GM12873 (cell line): ENCODE results near the gene WIF1.

Experiments
- TF ChIP-seq, protein P1 (sequence below): IDR thresholded peaks from 2 replicates; pipeline ENCODE4 v1.5.1; 2012; ENCODE audit warnings: low read depth, mild to moderate bottlenecking, moderate library complexity, low read length, control low read depth; ENCODE audit not compliant: insufficient read depth; ENCODE audit errors: missing control alignments

WIF1 gene

DNA sequence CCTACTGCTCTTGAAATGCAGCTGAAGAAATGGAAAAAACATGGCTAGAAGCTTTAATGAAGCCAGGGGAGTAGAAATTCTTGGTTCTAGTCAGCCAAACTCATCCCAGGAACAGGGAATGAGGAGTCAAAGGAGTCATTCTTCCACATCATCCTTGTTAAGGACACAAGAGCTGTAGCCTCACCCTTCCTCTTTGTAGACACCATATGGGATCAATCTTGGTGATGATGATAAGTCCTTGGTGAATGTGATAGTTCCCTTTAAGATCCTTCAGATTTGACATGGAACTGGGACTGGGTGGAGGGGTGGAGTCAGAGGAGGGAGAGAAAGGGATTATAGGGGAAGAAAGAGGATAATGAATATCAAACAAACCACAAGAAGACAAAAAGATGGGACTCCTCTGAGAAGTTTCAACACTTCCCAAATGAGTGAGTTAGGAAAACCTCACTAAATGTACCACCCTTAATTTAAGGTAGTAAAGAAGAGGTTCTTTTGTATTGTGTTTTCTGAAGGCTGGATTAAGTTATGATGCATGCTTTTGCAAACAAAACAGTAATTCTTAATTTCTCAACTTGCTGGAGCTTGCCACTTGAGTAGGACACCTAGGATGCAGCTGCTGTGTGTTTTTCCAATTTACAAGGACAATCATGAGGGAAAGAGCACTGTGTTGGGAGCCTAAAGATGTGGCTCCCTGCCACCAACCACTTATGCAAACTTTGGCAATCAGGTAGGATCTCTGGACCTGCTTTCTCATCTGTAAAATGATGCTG is 104.0 kb downstream of the WIF1 start:
- TF ChIP-seq, protein P1, sequence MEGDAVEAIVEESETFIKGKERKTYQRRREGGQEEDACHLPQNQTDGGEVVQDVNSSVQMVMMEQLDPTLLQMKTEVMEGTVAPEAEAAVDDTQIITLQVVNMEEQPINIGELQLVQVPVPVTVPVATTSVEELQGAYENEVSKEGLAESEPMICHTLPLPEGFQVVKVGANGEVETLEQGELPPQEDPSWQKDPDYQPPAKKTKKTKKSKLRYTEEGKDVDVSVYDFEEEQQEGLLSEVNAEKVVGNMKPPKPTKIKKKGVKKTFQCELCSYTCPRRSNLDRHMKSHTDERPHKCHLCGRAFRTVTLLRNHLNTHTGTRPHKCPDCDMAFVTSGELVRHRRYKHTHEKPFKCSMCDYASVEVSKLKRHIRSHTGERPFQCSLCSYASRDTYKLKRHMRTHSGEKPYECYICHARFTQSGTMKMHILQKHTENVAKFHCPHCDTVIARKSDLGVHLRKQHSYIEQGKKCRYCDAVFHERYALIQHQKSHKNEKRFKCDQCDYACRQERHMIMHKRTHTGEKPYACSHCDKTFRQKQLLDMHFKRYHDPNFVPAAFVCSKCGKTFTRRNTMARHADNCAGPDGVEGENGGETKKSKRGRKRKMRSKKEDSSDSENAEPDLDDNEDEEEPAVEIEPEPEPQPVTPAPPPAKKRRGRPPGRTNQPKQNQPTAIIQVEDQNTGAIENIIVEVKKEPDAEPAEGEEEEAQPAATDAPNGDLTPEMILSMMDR, result no peak

DNA sequence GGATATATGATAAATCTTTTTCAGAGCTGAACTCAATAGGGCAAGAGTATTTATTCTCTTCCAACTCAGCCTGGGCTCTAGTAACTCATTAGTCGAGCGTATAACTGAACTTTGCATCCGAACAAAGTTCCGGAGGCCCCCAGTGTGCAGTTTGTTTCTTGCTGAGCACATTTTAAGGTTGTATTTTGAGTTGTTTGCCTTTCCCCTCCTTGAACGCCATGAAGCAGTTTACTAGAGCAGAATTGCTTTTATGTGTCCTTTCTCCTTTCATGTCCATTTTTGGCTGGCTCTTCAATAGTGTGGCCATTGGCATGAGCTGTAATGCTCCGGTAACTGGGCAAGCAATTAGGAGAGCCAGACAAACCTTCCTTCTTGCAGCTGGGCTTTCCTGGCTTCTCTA is 105.3 kb downstream of the WIF1 start:
- TF ChIP-seq, protein P1, result no peak

DNA sequence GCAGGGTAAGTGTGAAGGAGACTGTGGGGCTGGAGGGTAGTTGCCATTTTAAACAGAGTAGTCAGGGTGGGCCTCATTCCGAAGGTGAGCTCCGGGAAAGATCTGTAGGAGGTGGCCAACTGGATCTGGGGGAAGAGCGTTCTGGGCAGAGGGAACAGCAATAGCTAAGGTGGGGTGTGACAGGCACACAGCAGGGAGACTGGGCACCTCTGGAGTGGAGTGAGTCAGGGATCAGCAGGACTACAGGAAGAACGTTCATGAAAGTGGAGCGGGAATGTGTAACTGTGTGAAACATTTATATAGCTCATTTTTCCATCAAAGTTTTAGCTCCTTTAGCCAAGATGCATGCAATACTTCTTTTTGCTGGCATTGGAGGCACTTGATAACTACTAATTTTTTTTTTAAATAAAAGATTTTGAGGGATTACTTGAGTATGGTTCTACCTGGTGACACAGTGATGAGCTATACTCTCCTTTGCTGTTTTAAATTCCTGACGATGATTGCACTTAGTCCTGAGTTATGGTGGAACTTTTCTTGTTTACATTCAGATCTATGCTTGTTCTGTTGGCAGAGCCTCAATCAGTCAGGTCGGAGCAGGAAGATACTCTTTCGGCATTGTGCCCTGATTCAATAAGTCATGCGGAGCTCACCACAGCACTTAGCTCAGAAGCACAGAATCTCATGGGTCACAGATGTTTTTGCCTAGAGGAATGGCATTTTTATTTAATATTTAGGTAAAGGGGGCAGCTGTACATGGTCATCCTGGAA is 106.4 kb downstream of the WIF1 start:
- TF ChIP-seq, protein P1, result no peak

DNA sequence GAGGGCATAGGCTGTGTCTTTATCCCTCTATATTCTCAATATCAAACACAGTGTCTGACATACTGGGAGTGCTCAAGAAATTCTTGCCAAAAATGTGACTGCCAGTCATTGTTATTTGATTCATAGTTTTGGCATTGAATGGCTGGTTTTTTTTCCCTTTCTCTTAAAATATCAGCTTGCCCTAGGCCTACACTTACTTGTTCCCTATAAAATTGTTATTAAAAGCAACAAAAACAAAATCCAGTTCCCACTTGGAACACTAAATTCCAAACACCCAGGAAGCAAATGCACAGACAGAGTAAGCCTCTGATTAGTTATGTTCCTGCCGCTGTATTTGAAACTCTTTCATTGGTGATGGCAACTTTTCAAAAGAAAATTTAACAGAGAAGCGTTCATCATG is 110.7 kb downstream of the WIF1 start:
- TF ChIP-seq, protein P1, result no peak

DNA sequence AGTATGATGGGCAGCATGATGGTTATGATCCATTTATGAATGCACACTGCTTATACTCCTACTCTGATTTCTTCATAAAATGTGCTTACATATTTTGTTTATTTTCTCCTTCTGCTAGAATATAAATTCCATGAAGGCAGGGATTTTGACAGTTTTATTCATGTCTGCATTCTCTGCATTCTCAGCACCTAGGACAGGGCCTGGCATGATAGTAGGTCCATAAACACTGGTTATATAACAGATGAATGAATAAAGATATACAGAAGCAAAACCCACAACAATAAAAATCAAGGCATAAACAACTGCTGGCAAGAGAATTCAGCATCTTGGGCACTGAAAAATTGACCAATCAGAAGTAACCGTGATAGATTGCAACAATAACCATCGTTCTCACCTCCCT is 115.4 kb downstream of the WIF1 start:
- TF ChIP-seq, protein P1, result no peak

DNA sequence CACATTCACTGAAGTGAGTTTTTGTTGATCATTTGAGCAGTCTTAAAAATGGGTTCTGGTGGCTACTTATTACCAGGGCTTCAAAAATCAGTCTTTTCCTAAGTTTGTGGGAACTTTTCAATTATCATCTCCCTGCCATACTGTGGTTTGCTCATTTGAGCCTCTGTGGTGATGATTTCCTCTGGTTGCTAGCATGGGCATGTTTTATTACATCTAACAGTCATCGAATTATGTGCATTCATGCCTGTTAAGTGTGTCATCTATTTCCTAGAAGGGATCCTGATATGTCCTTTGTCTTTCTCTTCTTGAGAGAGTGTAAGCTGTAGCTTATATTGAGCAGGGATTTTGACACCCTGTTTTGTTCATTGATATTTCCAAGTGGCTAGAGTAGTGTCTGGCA is 116.8 kb downstream of the WIF1 start:
- TF ChIP-seq, protein P1, result no peak
